WTC11 (cell line): ENCODE measurements around the gene MLF2. TPM values are rescaled to one million over a fixed set of nuclear protein-coding genes. Genes with fewer than 3 reads are reported as not detected.
A peak's percentile ranks its signal among the peaks of the same experiment; 100 is the strongest.

Experiments used
- ATAC-seq: fragments of 200-7000 bp; cut with Tn5 transposase; 2 replicates; pipeline ENCODE4 v1.10.0; 2021; ENCODE audit warnings: mild to moderate bottlenecking, moderate library complexity
- CTCF ChIA-PET: fragments of 300-600 bp; sonication (Branson Sonifier 250); formaldehyde crosslinking; loops from one replicate; lab custom pipeline; 2021; ENCODE audit warnings: antibody characterized with exemption; lab: Charles Lee
- POLR2A ChIA-PET: fragments of 350-600 bp; sonication (Branson Sonifier 250); formaldehyde crosslinking; loops from one replicate; lab custom pipeline; 2021; ENCODE audit warnings: antibody characterized with exemption; lab: Charles Lee
- DNase-seq: peaks from one replicate; pipeline ENCODE4 v3.0.0; 2021; ENCODE audit warnings: low spot score
- H3K27ac Mint-ChIP-seq: 2 replicates; pipeline ENCODE4 v1.8.0; 2021; ENCODE audit warnings: mixed read lengths
- H3K27me3 Mint-ChIP-seq: 2 replicates; pipeline ENCODE4 v1.8.0; 2021; ENCODE audit warnings: low read depth, mild to moderate bottlenecking, moderate library complexity, mixed read lengths
- H3K36me3 Mint-ChIP-seq: 2 replicates; pipeline ENCODE4 v1.8.0; 2021; ENCODE audit warnings: mixed read lengths
- H3K4me1 Mint-ChIP-seq: 2 replicates; pipeline ENCODE4 v1.8.0; 2022; ENCODE audit warnings: mixed read lengths
- H3K4me3 Mint-ChIP-seq: 2 replicates; pipeline ENCODE4 v1.8.0; 2021; ENCODE audit warnings: mild to moderate bottlenecking, moderate library complexity, mixed read lengths
- H3K9me3 Mint-ChIP-seq: 2 replicates; pipeline ENCODE4 v1.8.0; 2021; ENCODE audit warnings: mixed read lengths
- ATF1 ChIP-seq: sonication (generic); formaldehyde crosslinking; IDR thresholded peaks from 2 replicates; pipeline ENCODE4 v1.8.1; 2023; ENCODE audit warnings: mild to moderate bottlenecking, moderate library complexity, missing genetic modification reagents
- ATF2 ChIP-seq: sonication (generic); formaldehyde crosslinking; IDR thresholded peaks from 2 replicates; pipeline ENCODE4 v1.8.1; 2022; ENCODE audit warnings: low read depth, missing genetic modification reagents, borderline replicate concordance
- CREB1 ChIP-seq: sonication (generic); formaldehyde crosslinking; IDR thresholded peaks from 2 replicates; pipeline ENCODE4 v1.8.0; 2023; ENCODE audit warnings: mild to moderate bottlenecking, missing genetic modification reagents
- E2F4 ChIP-seq: sonication (generic); formaldehyde crosslinking; IDR thresholded peaks from 2 replicates; pipeline ENCODE4 v1.8.1; 2022; ENCODE audit warnings: low read depth, mild to moderate bottlenecking, moderate library complexity, missing genetic modification reagents, borderline replicate concordance
- EMX1 ChIP-seq: fragments of 250-450 bp; sonication (Bioruptor Pico); IDR thresholded peaks from 2 replicates; pipeline ENCODE4 v1.8.0; 2021; ENCODE audit warnings: mild to moderate bottlenecking
- ESRRA ChIP-seq: sonication (generic); formaldehyde crosslinking; IDR thresholded peaks from 2 replicates; pipeline ENCODE4 v1.8.1; 2022; ENCODE audit warnings: mild to moderate bottlenecking, missing genetic modification reagents, borderline replicate concordance
- FOXK1 ChIP-seq: sonication (generic); formaldehyde crosslinking; IDR thresholded peaks from 2 replicates; pipeline ENCODE4 v1.8.0; 2022; ENCODE audit warnings: mild to moderate bottlenecking, moderate library complexity, missing genetic modification reagents
- FOXP1 ChIP-seq: sonication (generic); formaldehyde crosslinking; IDR thresholded peaks from 2 replicates; pipeline ENCODE4 v1.8.0; 2022; ENCODE audit warnings: missing genetic modification reagents, mild to moderate bottlenecking, moderate library complexity, borderline replicate concordance
- FOXP4 ChIP-seq: sonication (generic); formaldehyde crosslinking; IDR thresholded peaks from 2 replicates; pipeline ENCODE4 v1.8.0; 2022; ENCODE audit warnings: mild to moderate bottlenecking, missing genetic modification reagents
- GTF2I ChIP-seq: fragments of 250-450 bp; sonication (Bioruptor Pico); conservative IDR thresholded peaks from 2 replicates; pipeline ENCODE4 v1.4.0; 2021; ENCODE audit warnings: mild to moderate bottlenecking
- HMGA2 ChIP-seq: fragments of 250-450 bp; sonication (Bioruptor Pico); IDR thresholded peaks from 2 replicates; pipeline ENCODE4 v1.4.0; 2021; ENCODE audit warnings: mild to moderate bottlenecking, moderate library complexity
- KAT7 ChIP-seq: sonication (generic); formaldehyde crosslinking; IDR thresholded peaks from 2 replicates; pipeline ENCODE4 v1.8.1; 2023; ENCODE audit warnings: missing genetic modification reagents, mild to moderate bottlenecking, borderline replicate concordance
- MAX ChIP-seq: sonication (generic); formaldehyde crosslinking; IDR thresholded peaks from 2 replicates; pipeline ENCODE4 v1.8.0; 2022; ENCODE audit warnings: mild to moderate bottlenecking, missing genetic modification reagents
- MYBL2 ChIP-seq: sonication (generic); formaldehyde crosslinking; IDR thresholded peaks from 2 replicates; pipeline ENCODE4 v1.8.1; 2023; ENCODE audit warnings: mild to moderate bottlenecking, moderate library complexity, missing genetic modification reagents
- PREB ChIP-seq: sonication (generic); formaldehyde crosslinking; IDR thresholded peaks from 2 replicates; pipeline ENCODE4 v1.8.1; 2022; ENCODE audit warnings: mild to moderate bottlenecking, missing genetic modification reagents, moderate library complexity, borderline replicate concordance
- SMAD3 ChIP-seq: sonication (generic); formaldehyde crosslinking; IDR thresholded peaks from 2 replicates; pipeline ENCODE4 v1.8.0; 2022; ENCODE audit warnings: missing genetic modification reagents, mild to moderate bottlenecking, borderline replicate concordance
- SMAD4 ChIP-seq: sonication (generic); formaldehyde crosslinking; IDR thresholded peaks from 2 replicates; pipeline ENCODE4 v1.8.0; 2022; ENCODE audit warnings: mild to moderate bottlenecking, missing genetic modification reagents
- SOX15 ChIP-seq: fragments of 250-450 bp; sonication (Bioruptor Pico); IDR thresholded peaks from 2 replicates; pipeline ENCODE4 v1.9.0; 2021; ENCODE audit warnings: mild to moderate bottlenecking
- ZBTB21 ChIP-seq: sonication (generic); formaldehyde crosslinking; IDR thresholded peaks from 2 replicates; pipeline ENCODE4 v1.8.1; 2023; ENCODE audit warnings: mild to moderate bottlenecking, missing genetic modification reagents, borderline replicate concordance
- ZNF121 ChIP-seq: sonication (generic); formaldehyde crosslinking; IDR thresholded peaks from 2 replicates; pipeline ENCODE4 v1.8.0; 2023; ENCODE audit warnings: missing genetic modification reagents
- ZNF263 ChIP-seq: sonication (generic); formaldehyde crosslinking; IDR thresholded peaks from 2 replicates; pipeline ENCODE4 v1.8.1; 2022; ENCODE audit warnings: low read depth, mild to moderate bottlenecking, moderate library complexity, missing genetic modification reagents
- ZNF416 ChIP-seq: fragments of 250-450 bp; sonication (Bioruptor Pico); IDR thresholded peaks from 2 replicates; pipeline ENCODE4 v1.9.0; 2021; ENCODE audit warnings: mild to moderate bottlenecking, inconsistent platforms
- ZNF423 ChIP-seq: fragments of 250-450 bp; sonication (Bioruptor Pico); IDR thresholded peaks from 2 replicates; pipeline ENCODE4 v2.1.2; 2022; ENCODE audit warnings: mild to moderate bottlenecking, moderate library complexity
- total RNA-seq: library from RNA; stranded (reverse); gene quantifications from 3 replicates; pipeline ENCODE4 v1.2.3, GENCODE V29; 2021
- TF ChIP-seq, protein P1 (sequence below): sonication (generic); formaldehyde crosslinking; IDR thresholded peaks from 2 replicates; pipeline ENCODE4 v1.8.0; 2023; ENCODE audit warnings: missing genetic modification reagents
- TF ChIP-seq, protein P2 (sequence below): fragments of 250-450 bp; sonication (Bioruptor Pico); IDR thresholded peaks from 2 replicates; pipeline ENCODE4 v1.9.0; 2021; ENCODE audit warnings: mild to moderate bottlenecking
- TF ChIP-seq, protein P3 (sequence below): fragments of 200-600 bp; IDR thresholded peaks from 2 replicates; pipeline ENCODE4 v1.8.0; 2022; ENCODE audit warnings: antibody characterized with exemption

MLF2 gene
- total RNA-seq, 1 experiment from 2014 or later = 236 TPM

GRCh38 chr12:6747216-6747615, 5.7 kb downstream of the MLF2 start:
- no peak overlapping the region for H3K4me3 Mint-ChIP-seq
- CTCF ChIA-PET = no interaction called here
- TF ChIP-seq E2F4 (CRISPR knock-in tag) (no peak), ZNF263 (CRISPR knock-in tag) (no peak), PREB (no peak), ZNF423 (CRISPR knock-in tag) (no peak), FOXK1 (no peak), ZNF416 (no peak), ZNF121 (CRISPR knock-in tag) (no peak), SOX15 (CRISPR knock-in tag) (no peak), CREB1 (CRISPR knock-in tag) (no peak), MAX (no peak), ATF1 (CRISPR knock-in tag) (no peak), ATF2 (CRISPR knock-in tag) (no peak), GTF2I (CRISPR knock-in tag) (no peak)
- TF ChIP-seq, protein P1, sequence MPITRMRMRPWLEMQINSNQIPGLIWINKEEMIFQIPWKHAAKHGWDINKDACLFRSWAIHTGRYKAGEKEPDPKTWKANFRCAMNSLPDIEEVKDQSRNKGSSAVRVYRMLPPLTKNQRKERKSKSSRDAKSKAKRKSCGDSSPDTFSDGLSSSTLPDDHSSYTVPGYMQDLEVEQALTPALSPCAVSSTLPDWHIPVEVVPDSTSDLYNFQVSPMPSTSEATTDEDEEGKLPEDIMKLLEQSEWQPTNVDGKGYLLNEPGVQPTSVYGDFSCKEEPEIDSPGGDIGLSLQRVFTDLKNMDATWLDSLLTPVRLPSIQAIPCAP (CRISPR knock-in tag) = no peak
- TF ChIP-seq, protein P2, sequence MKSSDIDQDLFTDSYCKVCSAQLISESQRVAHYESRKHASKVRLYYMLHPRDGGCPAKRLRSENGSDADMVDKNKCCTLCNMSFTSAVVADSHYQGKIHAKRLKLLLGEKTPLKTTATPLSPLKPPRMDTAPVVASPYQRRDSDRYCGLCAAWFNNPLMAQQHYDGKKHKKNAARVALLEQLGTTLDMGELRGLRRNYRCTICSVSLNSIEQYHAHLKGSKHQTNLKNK (CRISPR knock-in tag) = no peak
- TF ChIP-seq, all 79 proteins: peak for 0
- POLR2A ChIA-PET = no interaction called here
- Mint-ChIP-seq H3K4me1 (peaks cover 5% of the 10 kb centered on the region), H3K27me3 (no peaks in the 10 kb centered on the region), H3K36me3 (peaks cover 53% of the 10 kb centered on the region), H3K9me3 (no peaks in the 10 kb centered on the region), H3K27ac (no peak overlapping the region)
- ATAC-seq (no peak), DNase-seq (no peak)

DNA sequence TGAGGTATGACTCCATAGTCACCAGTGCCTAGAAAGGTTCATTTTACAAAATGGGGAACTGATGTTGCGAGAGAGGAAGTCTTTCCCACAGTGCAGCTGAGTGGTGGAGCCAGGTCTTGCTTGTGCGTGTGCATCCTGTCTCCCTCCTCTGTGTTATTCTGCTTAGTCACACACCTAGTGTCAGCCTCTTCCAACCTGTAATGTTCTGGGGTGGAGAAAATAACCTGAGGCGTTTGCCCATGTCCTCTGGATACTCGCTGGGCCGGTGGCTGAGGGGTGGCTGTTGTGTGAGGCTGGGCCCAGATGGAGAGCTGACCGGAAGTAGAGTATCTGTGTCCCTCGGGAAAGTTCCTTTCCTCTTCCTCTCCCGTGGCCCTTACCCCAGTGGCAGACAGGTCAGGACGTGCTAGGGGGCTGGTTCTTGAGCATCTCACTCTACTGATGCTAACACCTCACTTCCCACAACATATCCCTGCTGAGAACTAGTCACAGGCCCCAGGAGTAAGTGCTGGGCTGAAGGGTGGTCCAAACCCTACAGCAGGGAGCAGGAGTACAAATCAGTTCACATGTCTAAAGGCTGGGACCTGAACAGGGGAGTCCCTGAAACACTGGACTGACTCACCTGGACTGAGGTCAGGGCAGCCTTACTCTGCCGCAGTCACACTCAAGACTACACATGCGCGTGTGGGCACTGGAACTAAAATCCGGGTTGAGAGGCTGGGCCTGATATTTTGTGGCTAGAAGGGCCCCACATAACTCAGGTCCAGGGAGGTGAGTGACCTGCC, 7.0 kb downstream of the MLF2 start:
- ATAC-seq = no peak
- DNase-seq = no peak
- H3K27ac Mint-ChIP-seq = peak overlapping the region; percentile 36; the same call in 1 of the 2 replicates
- H3K27me3 Mint-ChIP-seq = no peaks in the 10 kb centered on the region
- no peaks in the 10 kb centered on the region for H3K4me1 Mint-ChIP-seq
- no peaks in the 10 kb centered on the region for H3K9me3 Mint-ChIP-seq
- H3K4me3 Mint-ChIP-seq = no peak overlapping the region
- CTCF ChIA-PET = interaction anchor here (1.0 to 3.6 kb wide), 3 partner anchors 7 to 79 kb away, joined by 3 to 20 read pairs (median 4); partner anchors contain the start of gene MLF2
- H3K36me3 Mint-ChIP-seq = peaks cover 42% of the 10 kb centered on the region
- POLR2A ChIA-PET = interaction anchor here (0.6 kb wide), 1 partner anchor 132 kb away, joined by 4 read pairs; no protein-coding TSS in a partner anchor
- TF ChIP-seq, protein P3, sequence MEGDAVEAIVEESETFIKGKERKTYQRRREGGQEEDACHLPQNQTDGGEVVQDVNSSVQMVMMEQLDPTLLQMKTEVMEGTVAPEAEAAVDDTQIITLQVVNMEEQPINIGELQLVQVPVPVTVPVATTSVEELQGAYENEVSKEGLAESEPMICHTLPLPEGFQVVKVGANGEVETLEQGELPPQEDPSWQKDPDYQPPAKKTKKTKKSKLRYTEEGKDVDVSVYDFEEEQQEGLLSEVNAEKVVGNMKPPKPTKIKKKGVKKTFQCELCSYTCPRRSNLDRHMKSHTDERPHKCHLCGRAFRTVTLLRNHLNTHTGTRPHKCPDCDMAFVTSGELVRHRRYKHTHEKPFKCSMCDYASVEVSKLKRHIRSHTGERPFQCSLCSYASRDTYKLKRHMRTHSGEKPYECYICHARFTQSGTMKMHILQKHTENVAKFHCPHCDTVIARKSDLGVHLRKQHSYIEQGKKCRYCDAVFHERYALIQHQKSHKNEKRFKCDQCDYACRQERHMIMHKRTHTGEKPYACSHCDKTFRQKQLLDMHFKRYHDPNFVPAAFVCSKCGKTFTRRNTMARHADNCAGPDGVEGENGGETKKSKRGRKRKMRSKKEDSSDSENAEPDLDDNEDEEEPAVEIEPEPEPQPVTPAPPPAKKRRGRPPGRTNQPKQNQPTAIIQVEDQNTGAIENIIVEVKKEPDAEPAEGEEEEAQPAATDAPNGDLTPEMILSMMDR = no peak
- TF ChIP-seq KAT7 = no peak
- TF ChIP-seq FOXP4 (CRISPR knock-in tag) = no peak
- TF ChIP-seq EMX1 (CRISPR knock-in tag) = no peak
- no peak for TF ChIP-seq MYBL2
- TF ChIP-seq SMAD3 = no peak
- no peak for TF ChIP-seq FOXP1 (CRISPR knock-in tag)
- TF ChIP-seq ZBTB21 (CRISPR knock-in tag) = no peak
- no peak for TF ChIP-seq HMGA2 (CRISPR knock-in tag)
- no peak for TF ChIP-seq SMAD4 (CRISPR knock-in tag)
- TF ChIP-seq ESRRA (CRISPR knock-in tag) = no peak
